Measurements from ENCODE around the gene MTM1. TPM values are rescaled to one million over a fixed set of nuclear protein-coding genes. Genes with fewer than 3 reads are reported as not detected.

The MTM1 gene
- total RNA-seq, 1 experiment from 2014 or later = 22.9 TPM

- ChIA-PET POLR2A (ENCODE audit: unreplicated experiment) (no interaction called here), CTCF (no interaction called here)
- Histone ChIP-seq H3K4me3 (no peak overlapping the region), H4K20me1 (ENCODE audit: insufficient read depth) (no peaks in the 10 kb centered on the region), H2AFZ (no peak overlapping the region), H3F3A (ENCODE audit: insufficient read depth, low read depth) (no peaks in the 10 kb centered on the region), H3K27ac (no peak overlapping the region), H3K79me2 (ENCODE audit: low read depth) (no peaks in the 10 kb centered on the region), H3K27me3 (ENCODE audit: insufficient read depth, low read depth) (no peaks in the 10 kb centered on the region), H3K4me1 (replicated peaks; ENCODE audit: insufficient read depth) (no peaks in the 10 kb centered on the region), H3K4me2 (no peak overlapping the region), H3K36me3 (ENCODE audit: low read depth) (peaks cover 7% of the 10 kb centered on the region; the same call in 1 of the 2 replicates), H3K9me3 (ENCODE audit: insufficient read depth, low read depth) (no peaks in the 10 kb centered on the region), H3K9me2 (ENCODE audit: insufficient read depth) (no peaks in the 10 kb centered on the region)
- no TSS peak for BruUV-seq (replicated peaks)
- TF ChIP-seq EZH2 (IDR thresholded peaks at IDR 0.05; ENCODE audit: low read depth) = no peak
- TF ChIP-seq, protein P1, sequence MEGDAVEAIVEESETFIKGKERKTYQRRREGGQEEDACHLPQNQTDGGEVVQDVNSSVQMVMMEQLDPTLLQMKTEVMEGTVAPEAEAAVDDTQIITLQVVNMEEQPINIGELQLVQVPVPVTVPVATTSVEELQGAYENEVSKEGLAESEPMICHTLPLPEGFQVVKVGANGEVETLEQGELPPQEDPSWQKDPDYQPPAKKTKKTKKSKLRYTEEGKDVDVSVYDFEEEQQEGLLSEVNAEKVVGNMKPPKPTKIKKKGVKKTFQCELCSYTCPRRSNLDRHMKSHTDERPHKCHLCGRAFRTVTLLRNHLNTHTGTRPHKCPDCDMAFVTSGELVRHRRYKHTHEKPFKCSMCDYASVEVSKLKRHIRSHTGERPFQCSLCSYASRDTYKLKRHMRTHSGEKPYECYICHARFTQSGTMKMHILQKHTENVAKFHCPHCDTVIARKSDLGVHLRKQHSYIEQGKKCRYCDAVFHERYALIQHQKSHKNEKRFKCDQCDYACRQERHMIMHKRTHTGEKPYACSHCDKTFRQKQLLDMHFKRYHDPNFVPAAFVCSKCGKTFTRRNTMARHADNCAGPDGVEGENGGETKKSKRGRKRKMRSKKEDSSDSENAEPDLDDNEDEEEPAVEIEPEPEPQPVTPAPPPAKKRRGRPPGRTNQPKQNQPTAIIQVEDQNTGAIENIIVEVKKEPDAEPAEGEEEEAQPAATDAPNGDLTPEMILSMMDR (conservative IDR thresholded peaks at IDR 0.05) = no peak
- no peak for DNase-seq
- intact Hi-C loops (cut with micrococcal nuclease; ENCODE audit: unreplicated experiment) = no loop called here
Observed at GRCh38 chrX:150663073-150663472, 94.7 kb downstream of the MTM1 start.

GRCh38 chrX:150664290-150664689, 95.9 kb downstream of the MTM1 start:
- H3K79me2 ChIP-seq (ENCODE audit: low read depth) = no peaks in the 10 kb centered on the region
- no peaks in the 10 kb centered on the region for H3K4me1 ChIP-seq (replicated peaks; ENCODE audit: insufficient read depth)
- no peaks in the 10 kb centered on the region for H3K27me3 ChIP-seq (ENCODE audit: insufficient read depth, low read depth)
- no peak overlapping the region for H2AFZ ChIP-seq
- intact Hi-C loops (cut with micrococcal nuclease; ENCODE audit: unreplicated experiment) = no loop called here
- H3K4me3 ChIP-seq = no peak overlapping the region
- H3K9me2 ChIP-seq (ENCODE audit: insufficient read depth) = no peaks in the 10 kb centered on the region
- no TSS peak for BruUV-seq (replicated peaks)
- TF ChIP-seq, protein P1 (conservative IDR thresholded peaks at IDR 0.05) = no peak
- no peak for TF ChIP-seq EZH2 (IDR thresholded peaks at IDR 0.05; ENCODE audit: low read depth)
- H3K4me2 ChIP-seq = no peak overlapping the region
- H3F3A ChIP-seq (ENCODE audit: insufficient read depth, low read depth) = no peaks in the 10 kb centered on the region
- POLR2A ChIA-PET (ENCODE audit: unreplicated experiment) = no interaction called here
- CTCF ChIA-PET = no interaction called here
- H3K9me3 ChIP-seq (ENCODE audit: insufficient read depth, low read depth) = no peaks in the 10 kb centered on the region
- H3K27ac ChIP-seq = no peak overlapping the region
- peak in 1 of 2 experiments; percentile 29 for DNase-seq
- no peaks in the 10 kb centered on the region for H4K20me1 ChIP-seq (ENCODE audit: insufficient read depth)
- peaks cover 6% of the 10 kb centered on the region; the same call in 1 of the 2 replicates for H3K36me3 ChIP-seq (ENCODE audit: low read depth)

- Histone ChIP-seq H4K20me1 (ENCODE audit: insufficient read depth) (no peaks in the 10 kb centered on the region), H3K9me3 (ENCODE audit: insufficient read depth, low read depth) (no peaks in the 10 kb centered on the region), H3K4me2 (no peak overlapping the region), H3K9me2 (ENCODE audit: insufficient read depth) (no peaks in the 10 kb centered on the region), H3K79me2 (ENCODE audit: low read depth) (no peaks in the 10 kb centered on the region), H3K4me1 (replicated peaks; ENCODE audit: insufficient read depth) (no peaks in the 10 kb centered on the region), H3K4me3 (no peak overlapping the region), H3K27me3 (ENCODE audit: insufficient read depth, low read depth) (no peaks in the 10 kb centered on the region), H3K27ac (no peak overlapping the region), H3K36me3 (ENCODE audit: low read depth) (no peaks in the 10 kb centered on the region), H2AFZ (no peak overlapping the region), H3F3A (ENCODE audit: insufficient read depth, low read depth) (no peaks in the 10 kb centered on the region)
- TF ChIP-seq, protein P1 (conservative IDR thresholded peaks at IDR 0.05) = no peak
- no peak for TF ChIP-seq EZH2 (IDR thresholded peaks at IDR 0.05; ENCODE audit: low read depth)
- BruUV-seq (replicated peaks) = no TSS peak
- ChIA-PET CTCF (no interaction called here), POLR2A (ENCODE audit: unreplicated experiment) (no interaction called here)
- DNase-seq = no peak
- intact Hi-C loops (cut with micrococcal nuclease; ENCODE audit: unreplicated experiment) = no loop called here
Observed at GRCh38 chrX:150676221-150676620, 107.8 kb downstream of the MTM1 start.

Data from PC-9 (cell line).